GF-D8 (cell line): Measurements from ENCODE around the gene PSMD13.

ENCODE experiments used
- DNase-seq: peaks from one replicate; lab custom pipeline; 2025; lab: John Stamatoyannopoulos, UW

Gene PSMD13

GRCh38 chr11:299081-299891 lies 62.5 kb downstream of the PSMD13 start, which contains the start of gene IFITM5:
TSS of gene IFITM5 (minus strand) at chr11:299526. CDS start at chr11:299490, 36 bp downstream.
- no peak for DNase-seq

DNA sequence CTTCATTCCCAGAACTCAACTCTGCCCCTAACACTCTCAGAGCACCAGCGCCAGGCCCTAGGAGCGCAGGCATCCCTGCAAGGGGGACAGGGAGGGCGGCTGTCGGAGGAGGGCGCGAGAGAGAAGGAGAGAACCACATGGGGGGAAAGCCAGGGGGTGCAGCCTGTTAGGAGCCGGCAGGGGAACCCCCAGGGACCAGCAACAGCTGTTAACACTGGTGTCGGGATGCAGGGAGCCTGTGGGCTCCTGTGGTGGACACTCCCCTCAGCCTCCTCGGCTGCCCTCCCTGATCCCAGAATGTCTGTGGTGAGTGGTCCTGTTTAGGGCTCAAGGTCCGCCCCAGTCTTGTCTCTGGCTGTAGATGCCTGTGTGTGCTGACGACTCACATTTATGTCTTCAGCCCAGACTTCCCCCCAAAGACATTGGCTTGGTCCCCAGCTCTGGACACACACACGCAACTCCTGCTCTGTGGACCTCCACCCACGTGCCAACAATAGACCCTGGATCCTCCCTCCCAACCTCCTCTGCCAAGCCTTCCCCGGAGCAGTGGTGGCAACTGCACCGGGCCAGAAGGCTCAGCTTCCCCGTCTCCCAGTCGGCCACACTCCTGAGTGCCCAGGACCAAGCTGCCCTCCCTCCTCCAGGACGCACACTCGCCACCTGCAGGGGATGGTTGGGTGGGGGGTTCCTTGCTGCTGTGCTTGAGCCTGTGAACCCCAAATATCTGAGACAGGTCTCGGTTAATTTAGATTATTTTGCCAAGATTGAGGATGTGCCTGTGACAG lies 63.4 kb downstream of the PSMD13 start:
- DNase-seq, result no peak
